Body of pancreas (tissue), 4 donors: ENCODE measurements around the gene ZIC3. TPM values are rescaled to one million over a fixed set of nuclear protein-coding genes. Genes with fewer than 3 reads are reported as not detected.

Experiments
- ATAC-seq: fragments of 150-250 bp; one replicate; pipeline ENCODE4 v1.9.1; 2016
- DNase-seq, 4 donors: peaks; one replicate each; pipeline ENCODE4 v3.0.0-alpha.2; 2019
- H3K27ac ChIP-seq, 4 donors: fragments of 200-600 bp; sonication (generic); 1 replicate in 3 of 4; 2 replicates in 1 of 4; pipeline versions ENCODE4 v1.5.1 to v1.6.1; 2016 to 2019; ENCODE audit warnings: mild to moderate bottlenecking in 1 of 4, mixed read lengths in 1 of 4, moderate library complexity in 1 of 4
- H3K27me3 ChIP-seq, 2 donors: fragments of 200-600 bp; sonication (generic); one replicate each; pipeline ENCODE4 v1.6.0; 2016; ENCODE audit warnings: mild to moderate bottlenecking in 1 of 2
- H3K36me3 ChIP-seq, 2 donors: fragments of 200-600 bp; sonication (generic); replicated peaks in 1 of 2; 2 replicates each; pipeline ENCODE4 v1.5.1; 2016; ENCODE audit warnings: low read depth in 2 of 2; ENCODE audit not compliant: insufficient read depth in 1 of 2
- H3K4me1 ChIP-seq: fragments of 200-600 bp; sonication (generic); one replicate; pipeline ENCODE4 v1.6.0; 2016
- H3K4me3 ChIP-seq, 2 donors: fragments of 200-600 bp; sonication (generic); 1 replicate in 1 of 2; 2 replicates in 1 of 2; pipeline ENCODE4 v1.5.1; 2016 to 2019
- H3K9me3 ChIP-seq, 3 donors: fragments of 200-600 bp; sonication (generic); 1 replicate in 2 of 3; 2 replicates in 1 of 3; pipeline ENCODE4 v1.5.1; 2016
- POLR2A ChIP-seq, 3 donors: fragments of 450-650 bp; IDR thresholded peaks; one replicate each; pipeline ENCODE4 v1.6.1; 2016; ENCODE audit warnings: antibody characterized with exemption in 3 of 3, mild to moderate bottlenecking in 2 of 3
- WGBS, 2 donors: methylation state at CpG; one replicate each; pipeline ENCODE4 v1.1.5; 2017; 5-methylcytosine and 5-hydroxymethylcytosine counted together
- intact Hi-C: fragments of 100-400 bp; cut with DNase I; formaldehyde crosslinking; loops from one replicate; pipeline ENCODE4 v1.15.1; 2023
- total RNA-seq, 2 donors: library from RNA; depleted of rRNA; stranded (reverse); fragments of >200 nt; gene quantifications; one replicate each; pipeline ENCODE4 v1.1.0, GENCODE V29; 2016
- TF ChIP-seq, protein P1 (sequence below), 7 experiments: fragments of 450-650 bp in 4 of 7; fragments of 200-600 bp in 3 of 7; sonication (generic) in 3 of 7; IDR thresholded peaks; one replicate each; pipeline ENCODE4 v1.5.1; 2016 to 2019; ENCODE audit warnings: antibody characterized with exemption in 7 of 7

ZIC3 gene
- not detected for total RNA-seq

DNA sequence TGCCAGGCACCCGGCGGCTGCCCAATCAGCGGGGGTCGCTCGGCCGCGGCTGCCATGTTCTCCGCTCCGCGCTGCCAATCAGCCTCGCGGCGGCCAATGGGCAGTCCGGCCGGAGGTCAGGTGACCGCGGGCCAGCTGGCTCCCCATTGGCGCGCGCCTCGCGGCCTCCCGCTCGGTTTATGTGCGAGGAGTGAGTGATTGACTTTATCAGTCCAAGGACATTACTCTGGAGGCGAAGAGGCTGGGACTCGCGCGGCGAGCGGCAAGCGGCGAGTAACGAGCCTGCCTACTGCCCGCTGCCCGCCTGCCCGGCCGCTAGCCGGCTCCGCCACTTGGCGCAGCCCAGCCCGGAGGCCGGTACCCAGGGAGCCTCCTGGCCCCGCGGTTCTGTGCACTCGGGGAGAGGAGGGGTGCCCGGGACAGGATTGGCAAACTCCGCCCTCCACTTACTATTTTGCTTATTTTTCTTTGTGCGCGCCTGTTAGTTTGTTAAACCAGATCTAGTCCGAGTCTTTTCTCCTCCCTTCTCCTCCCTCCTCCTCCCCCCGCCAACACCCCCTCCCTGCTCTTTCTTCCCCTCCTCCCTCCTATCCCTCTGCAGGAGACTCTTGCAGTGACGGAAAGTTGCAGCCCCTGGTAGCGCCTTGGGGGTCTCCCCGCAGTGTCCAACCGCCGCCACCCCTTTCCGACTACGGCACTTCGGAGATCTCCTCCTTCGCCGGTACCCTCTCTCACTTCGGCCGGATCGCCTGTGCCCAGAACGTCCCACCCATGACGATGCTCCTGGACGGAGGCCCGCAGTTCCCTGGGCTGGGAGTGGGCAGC is at the start of gene ZIC3:
Gene ZIC3, plus strand, starts transcription at position 207 of the 825 bp plus-strand sequence. Its CDS starts 565 bp downstream, at position 772.
- TF ChIP-seq POLR2A (IDR thresholded peaks at IDR 0.05) = no peak
- TF ChIP-seq, protein P1, sequence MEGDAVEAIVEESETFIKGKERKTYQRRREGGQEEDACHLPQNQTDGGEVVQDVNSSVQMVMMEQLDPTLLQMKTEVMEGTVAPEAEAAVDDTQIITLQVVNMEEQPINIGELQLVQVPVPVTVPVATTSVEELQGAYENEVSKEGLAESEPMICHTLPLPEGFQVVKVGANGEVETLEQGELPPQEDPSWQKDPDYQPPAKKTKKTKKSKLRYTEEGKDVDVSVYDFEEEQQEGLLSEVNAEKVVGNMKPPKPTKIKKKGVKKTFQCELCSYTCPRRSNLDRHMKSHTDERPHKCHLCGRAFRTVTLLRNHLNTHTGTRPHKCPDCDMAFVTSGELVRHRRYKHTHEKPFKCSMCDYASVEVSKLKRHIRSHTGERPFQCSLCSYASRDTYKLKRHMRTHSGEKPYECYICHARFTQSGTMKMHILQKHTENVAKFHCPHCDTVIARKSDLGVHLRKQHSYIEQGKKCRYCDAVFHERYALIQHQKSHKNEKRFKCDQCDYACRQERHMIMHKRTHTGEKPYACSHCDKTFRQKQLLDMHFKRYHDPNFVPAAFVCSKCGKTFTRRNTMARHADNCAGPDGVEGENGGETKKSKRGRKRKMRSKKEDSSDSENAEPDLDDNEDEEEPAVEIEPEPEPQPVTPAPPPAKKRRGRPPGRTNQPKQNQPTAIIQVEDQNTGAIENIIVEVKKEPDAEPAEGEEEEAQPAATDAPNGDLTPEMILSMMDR (IDR thresholded peaks at IDR 0.05) = no peak
- H3K27ac ChIP-seq = no peak within 1 kb of the TSS
- DNase-seq = peak; percentile 60 to 75 (median 62)
- H3K4me3 ChIP-seq = peak within 1 kb of the TSS; percentile 22
- peak; percentile 91 for ATAC-seq
- peaks cover 0 to 14% of the 10 kb centered on the region in 2 donors for H3K27me3 ChIP-seq
- WGBS, 2 donors = 0 to 2% methylated on average over 16 to 42 of the region's 69 CpGs
- no peaks in the 10 kb centered on the region for H3K36me3 ChIP-seq
- no peaks in the 10 kb centered on the region for H3K9me3 ChIP-seq
- H3K4me1 ChIP-seq = peaks cover 21% of the 10 kb centered on the region
- intact Hi-C loops = no loop called here

DNA sequence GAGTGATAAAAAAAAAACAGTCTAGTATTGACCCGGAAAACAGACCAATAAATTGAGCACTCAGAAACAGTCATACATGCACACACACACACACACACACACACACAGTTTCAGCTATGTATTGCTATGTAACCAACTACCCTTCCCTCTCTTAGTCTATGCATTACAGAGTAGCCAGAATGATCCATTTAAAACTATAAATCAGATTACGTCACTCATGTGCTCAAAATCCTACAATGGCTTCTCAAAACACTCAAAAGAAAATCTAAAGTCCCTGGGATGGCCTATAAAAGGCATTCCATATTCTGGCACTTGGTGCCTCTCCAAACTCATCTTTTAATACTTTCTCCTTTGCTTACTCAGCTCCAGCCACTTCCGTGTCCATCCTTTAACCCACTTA is 46.5 kb upstream of the ZIC3 start:
- TF ChIP-seq, protein P1 (IDR thresholded peaks at IDR 0.05) = no peak
- no peak for TF ChIP-seq POLR2A (IDR thresholded peaks at IDR 0.05)
- 58 to 89% methylated on average over 3 of the region's 3 CpGs for WGBS, 2 donors
- no peak overlapping the region for H3K4me3 ChIP-seq
- H3K27me3 ChIP-seq = peaks cover 0 to 2% of the 10 kb centered on the region in 2 donors
- DNase-seq (no peak), ATAC-seq (no peak)
- H3K4me1 ChIP-seq = no peaks in the 10 kb centered on the region
- no peaks in the 10 kb centered on the region for H3K36me3 ChIP-seq
- intact Hi-C loops = no loop called here
- H3K9me3 ChIP-seq = no peaks in the 10 kb centered on the region
- H3K27ac ChIP-seq = no peak overlapping the region

DNA sequence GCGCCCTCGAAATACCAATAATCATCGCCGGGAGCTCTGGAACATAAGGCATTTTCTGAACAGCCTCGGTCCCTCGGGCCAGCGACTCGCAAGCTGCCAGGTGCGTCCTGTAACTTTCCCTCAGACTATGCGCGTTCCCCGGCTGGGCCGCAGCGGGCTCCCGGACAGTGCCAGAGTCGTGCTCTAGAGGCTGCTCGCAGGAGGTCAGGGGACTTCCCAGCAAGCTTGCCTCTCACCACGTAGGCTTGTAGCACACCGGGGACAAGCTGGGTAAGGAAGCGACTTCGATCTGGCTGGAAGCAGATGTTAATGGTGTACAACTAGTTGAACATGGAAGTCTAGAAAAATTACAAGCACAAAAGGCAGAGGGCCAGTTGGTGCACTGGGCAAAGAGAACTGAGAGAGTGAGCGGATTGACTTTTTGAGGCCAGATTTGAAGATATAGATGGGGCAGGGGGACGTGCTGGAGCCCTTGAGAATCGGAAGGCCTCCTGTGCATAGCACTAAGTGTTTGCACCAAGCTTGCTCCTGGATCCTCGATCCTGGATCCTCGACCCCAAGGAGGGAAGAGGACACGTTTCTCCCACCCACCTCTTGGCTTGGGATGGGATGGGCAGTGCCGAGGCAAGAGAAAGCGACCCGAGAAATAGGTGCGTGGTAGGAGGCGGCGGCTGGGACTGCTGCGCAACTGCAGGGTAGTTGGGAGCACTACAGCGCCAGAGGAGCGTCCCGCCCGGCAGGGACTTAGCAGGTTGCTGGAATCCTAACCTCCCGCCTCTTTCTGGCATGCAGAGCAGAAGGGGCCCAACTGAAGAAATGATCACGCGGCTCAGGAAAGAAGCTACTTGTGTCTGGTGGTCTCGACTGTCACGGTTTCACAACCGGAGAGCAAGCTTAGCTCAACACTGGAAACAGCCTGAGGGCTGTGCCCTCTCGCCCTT is 19.9 kb upstream of the ZIC3 start:
- no peaks in the 10 kb centered on the region for H3K36me3 ChIP-seq
- intact Hi-C loops = no loop called here
- peaks cover 14% of the 10 kb centered on the region for H3K4me1 ChIP-seq
- H3K4me3 ChIP-seq = no peak overlapping the region
- no peak for ATAC-seq
- no peak for DNase-seq
- no peak overlapping the region for H3K27ac ChIP-seq
- WGBS, 2 donors = 4 to 13% methylated on average over 17 to 39 of the region's 45 CpGs
- no peaks in the 10 kb centered on the region for H3K27me3 ChIP-seq
- no peaks in the 10 kb centered on the region for H3K9me3 ChIP-seq
- TF ChIP-seq POLR2A (IDR thresholded peaks at IDR 0.05) = no peak
- TF ChIP-seq, protein P1 (IDR thresholded peaks at IDR 0.05) = no peak

DNA sequence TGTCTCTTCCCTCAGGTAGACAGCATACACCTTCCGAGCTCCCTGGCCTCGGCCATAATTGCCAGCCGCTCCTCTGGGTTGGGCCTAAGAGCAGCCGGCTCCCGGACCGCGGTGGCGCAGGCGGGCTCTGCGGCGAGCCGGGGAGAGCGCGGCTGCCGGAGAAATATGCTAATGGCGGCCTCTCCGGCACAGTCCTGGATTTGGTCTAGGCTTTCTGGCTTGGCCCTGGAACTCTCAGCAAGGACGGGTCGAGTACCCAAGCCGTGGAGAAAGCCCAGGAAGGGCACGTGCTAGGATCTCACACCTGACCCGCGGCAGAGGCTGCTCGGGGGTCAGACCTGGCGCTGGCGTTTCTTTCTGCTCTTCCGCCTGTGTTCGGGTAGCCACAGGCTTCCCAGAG is 18.6 kb upstream of the ZIC3 start:
- 7% methylated on average over 20 of the region's 28 CpGs; no CpG with 5 or more reads in 1 of the 2 donors for WGBS, 2 donors
- DNase-seq (no peak), ATAC-seq (no peak)
- TF ChIP-seq, protein P1 (IDR thresholded peaks at IDR 0.05) = no peak
- no peak for TF ChIP-seq POLR2A (IDR thresholded peaks at IDR 0.05)
- H3K27ac ChIP-seq = no peak overlapping the region
- H3K4me3 ChIP-seq = no peak overlapping the region
- no peaks in the 10 kb centered on the region for H3K36me3 ChIP-seq
- H3K9me3 ChIP-seq = no peaks in the 10 kb centered on the region
- H3K4me1 ChIP-seq = peaks cover 14% of the 10 kb centered on the region
- no peaks in the 10 kb centered on the region for H3K27me3 ChIP-seq
- intact Hi-C loops = no loop called here
